Measurements from ENCODE around the gene C12orf60.
A peak's percentile ranks its signal among the peaks of the same experiment; 100 is the strongest.

The C12orf60 gene

GRCh38 chr12:14779834-14780233, 23.6 kb upstream of the C12orf60 start:
- TF ChIP-seq CTCF (conservative IDR thresholded peaks at IDR 0.05; ENCODE audit: control insufficient read depth, insufficient read depth, low read depth, low read length), result no peak
- DNase-seq (ENCODE audit: low read depth), result no peak
- H3K4me3 ChIP-seq (ENCODE audit: control insufficient read depth, low read depth, low read length), result no peak overlapping the region

- H3K4me3 ChIP-seq (ENCODE audit: control insufficient read depth, low read depth, low read length), result no peak overlapping the region
- no peak for DNase-seq (ENCODE audit: low read depth)
- no peak for TF ChIP-seq CTCF (conservative IDR thresholded peaks at IDR 0.05; ENCODE audit: control insufficient read depth, insufficient read depth, low read depth, low read length)
Observed at GRCh38 chr12:14780859-14781258, 22.6 kb upstream of the C12orf60 start.

- TF ChIP-seq CTCF (conservative IDR thresholded peaks at IDR 0.05; ENCODE audit: control insufficient read depth, insufficient read depth, low read depth, low read length), result no peak
- no peak for DNase-seq (ENCODE audit: low read depth)
Observed at GRCh38 chr12:14781563-14781962, 21.9 kb upstream of the C12orf60 start.

GRCh38 chr12:14782756-14783155, 20.7 kb upstream of the C12orf60 start:
- DNase-seq (ENCODE audit: low read depth), result no peak
- H3K4me3 ChIP-seq (ENCODE audit: control insufficient read depth, low read depth, low read length), result no peak overlapping the region
- no peak for TF ChIP-seq CTCF (conservative IDR thresholded peaks at IDR 0.05; ENCODE audit: control insufficient read depth, insufficient read depth, low read depth, low read length)

More at GRCh38 chr12:14781563-14781962, 21.9 kb upstream of the C12orf60 start:
- H3K4me3 ChIP-seq (ENCODE audit: control insufficient read depth, low read depth, low read length), result no peak overlapping the region

- DNase-seq (ENCODE audit: low read depth), result no peak
- no peak for TF ChIP-seq CTCF (conservative IDR thresholded peaks at IDR 0.05; ENCODE audit: control insufficient read depth, insufficient read depth, low read depth, low read length)
- no peak overlapping the region for H3K4me3 ChIP-seq (ENCODE audit: control insufficient read depth, low read depth, low read length)
Observed at GRCh38 chr12:14784471-14784870, 19.0 kb upstream of the C12orf60 start.

GRCh38 chr12:14785568-14785967, 17.9 kb upstream of the C12orf60 start:
- no peak overlapping the region for H3K4me3 ChIP-seq (ENCODE audit: control insufficient read depth, low read depth, low read length)
- no peak for DNase-seq (ENCODE audit: low read depth)
- no peak for TF ChIP-seq CTCF (conservative IDR thresholded peaks at IDR 0.05; ENCODE audit: control insufficient read depth, insufficient read depth, low read depth, low read length)

GRCh38 chr12:14795028-14795448, 8.4 kb upstream of the C12orf60 start:
- no peak overlapping the region for H3K4me3 ChIP-seq (ENCODE audit: control insufficient read depth, low read depth, low read length)
- no peak for TF ChIP-seq CTCF (conservative IDR thresholded peaks at IDR 0.05; ENCODE audit: control insufficient read depth, insufficient read depth, low read depth, low read length)
- DNase-seq (ENCODE audit: low read depth), result peak; percentile 16

All from fibroblast of mammary gland (primary cell).